NOMO-1 (cell line): ENCODE data around the gene ZNF438.
"Not testable (repeated sequence)": the region's sequence is repeated elsewhere in the genome, so short reads cannot be mapped to it uniquely, and the experiment has no call there.

Source experiments
- DNase-seq, 2 experiments: peaks; one replicate each; lab custom pipeline; 2025; ENCODE audit not compliant: unreplicated experiment in 2 of 2; lab: John Stamatoyannopoulos, UW

ZNF438 gene

DNA sequence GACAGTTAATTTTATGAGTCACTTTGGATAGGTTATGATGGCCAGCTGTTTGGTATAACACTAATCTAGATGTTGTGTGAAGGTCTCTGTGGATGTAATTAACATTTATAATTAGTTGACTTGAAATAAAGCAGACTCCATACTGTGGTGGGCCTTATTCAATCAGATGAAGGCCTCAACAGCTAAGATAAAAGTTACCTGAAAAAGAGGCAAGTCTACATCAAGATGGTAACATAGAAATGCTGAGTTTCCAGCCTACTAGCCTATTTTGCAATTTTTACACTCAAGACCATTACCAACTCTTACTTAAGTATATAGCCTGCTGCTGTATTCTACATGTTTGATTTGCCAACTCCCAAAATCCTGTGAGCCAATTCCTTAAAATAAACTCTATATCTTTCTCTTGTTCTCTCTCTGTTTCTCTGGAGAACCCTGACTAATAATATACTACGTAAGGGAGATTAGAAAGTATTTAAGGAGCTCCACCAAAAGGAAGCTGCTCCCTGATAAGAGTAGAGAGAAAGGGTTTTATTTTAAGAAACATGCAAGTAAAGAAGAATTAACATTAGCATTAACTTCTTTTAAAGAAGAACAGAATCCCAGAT is 42.7 kb downstream of the ZNF438 start:
- no peak for DNase-seq

DNA sequence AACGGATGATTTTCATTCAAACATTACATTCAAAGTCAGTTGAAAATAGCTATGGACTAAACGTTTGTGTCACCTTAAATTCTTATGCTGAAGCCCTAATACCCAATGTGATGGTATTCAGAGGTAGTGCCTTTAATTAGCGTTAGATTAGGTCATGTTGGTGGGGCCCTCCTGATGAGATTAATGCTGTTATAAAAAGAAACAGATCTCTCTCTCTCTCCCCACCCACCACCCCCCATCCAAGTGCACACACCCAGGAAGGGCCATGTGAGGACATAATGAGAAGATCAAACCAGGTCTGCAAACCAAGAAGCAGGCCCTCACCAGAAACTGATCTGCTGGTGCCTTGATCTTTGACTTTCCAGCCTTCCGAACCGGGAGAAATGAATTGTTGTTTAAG is 44.2 kb downstream of the ZNF438 start:
- no peak for DNase-seq

- DNase-seq = peak in 1 of 2 experiments; percentile 37
These were observed 45.6 kb downstream of the ZNF438 start for GRCh38 chr10:30986053-30986555.

DNA sequence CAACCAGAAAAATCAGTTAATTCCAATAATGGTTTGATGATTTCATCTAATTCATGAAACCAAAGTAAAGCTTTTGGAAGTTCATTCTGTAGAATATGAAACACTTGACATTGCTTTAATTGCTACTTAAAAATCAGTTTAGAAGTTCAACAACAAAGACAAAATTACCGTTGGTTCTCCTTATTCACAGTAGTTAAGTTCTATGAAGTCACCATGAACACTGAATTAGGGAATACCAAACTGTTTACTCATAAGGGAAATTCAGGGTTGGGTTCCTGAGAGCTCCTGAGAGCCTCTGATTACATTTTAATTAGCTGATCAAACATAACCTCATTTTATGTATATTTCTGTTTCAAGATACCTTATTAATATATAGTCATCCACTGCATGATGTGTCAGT is 46.2 kb downstream of the ZNF438 start:
- DNase-seq = no peak

GRCh38 chr10:30984563-30985328 is 46.9 kb downstream of the ZNF438 start:
- DNase-seq = peak in 1 of 2 experiments; percentile 44

GRCh38 chr10:30983209-30983608 is 48.5 kb downstream of the ZNF438 start:
- DNase-seq = not testable (repeated sequence)

- no peak for DNase-seq
These were observed 50.6 kb downstream of the ZNF438 start for GRCh38 chr10:30980951-30981616.

DNA sequence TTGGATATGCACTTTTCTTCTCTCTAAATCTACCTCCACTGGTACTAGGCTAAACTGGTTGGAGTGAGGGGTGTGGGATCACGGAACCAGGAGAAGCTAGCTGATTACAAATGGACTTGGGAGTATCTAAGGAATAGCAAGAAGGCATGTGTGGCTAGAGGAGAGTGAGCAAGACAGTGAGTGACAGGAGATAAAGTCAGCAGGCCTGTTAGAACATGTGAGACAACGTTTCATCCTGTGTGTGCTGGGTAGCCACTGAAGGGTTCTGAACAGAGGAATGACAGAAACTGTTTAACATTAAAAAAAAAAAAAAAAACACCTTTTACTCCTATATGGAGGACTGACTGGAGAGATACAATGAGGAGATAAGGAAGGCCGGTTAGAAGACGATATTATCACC is 51.7 kb downstream of the ZNF438 start:
- no peak for DNase-seq

DNA sequence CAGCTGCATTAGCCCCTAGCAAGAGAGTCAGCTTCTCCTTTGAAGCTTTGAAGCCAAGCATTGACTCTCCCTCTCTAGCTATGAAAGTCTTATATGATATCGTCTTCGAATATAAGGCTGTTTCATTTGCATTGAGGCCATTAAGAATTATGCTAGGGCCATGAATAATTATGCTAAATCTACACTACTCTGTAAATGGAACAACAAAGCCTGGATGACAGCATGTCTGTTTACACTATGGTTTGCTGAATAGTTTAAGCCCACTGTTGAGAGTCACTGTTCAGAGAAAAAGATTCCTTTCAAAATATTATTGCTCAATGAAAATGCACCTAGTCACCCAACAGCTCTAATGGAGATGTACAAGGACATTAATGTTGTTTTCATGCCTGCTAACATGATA is 52.8 kb downstream of the ZNF438 start:
- DNase-seq = no peak

- no peak for DNase-seq
These were observed 54.3 kb downstream of the ZNF438 start for GRCh38 chr10:30977385-30977784.

- DNase-seq = no peak
These were observed 56.8 kb downstream of the ZNF438 start for GRCh38 chr10:30974773-30975415.

DNA sequence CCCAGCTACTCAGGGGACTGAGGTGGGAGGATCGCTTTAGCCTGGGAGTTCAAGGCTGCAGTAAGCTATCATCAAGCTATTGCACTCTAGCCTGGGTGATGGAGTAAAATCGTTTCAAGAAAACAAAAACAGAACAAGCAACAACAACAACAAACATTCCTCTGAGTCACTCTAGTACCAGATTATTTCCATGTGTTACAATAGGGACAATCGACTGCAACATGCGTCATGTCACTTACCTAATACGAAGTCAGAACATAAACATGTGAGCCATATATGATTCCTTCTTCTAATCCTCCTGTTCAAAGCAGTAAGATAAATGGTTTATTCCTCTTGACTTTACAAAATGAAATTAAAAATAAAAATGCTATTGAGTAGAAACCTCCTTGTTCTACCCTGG is 57.3 kb downstream of the ZNF438 start:
- no peak for DNase-seq

GRCh38 chr10:30973737-30974136 is 57.9 kb downstream of the ZNF438 start:
- no peak for DNase-seq

DNA sequence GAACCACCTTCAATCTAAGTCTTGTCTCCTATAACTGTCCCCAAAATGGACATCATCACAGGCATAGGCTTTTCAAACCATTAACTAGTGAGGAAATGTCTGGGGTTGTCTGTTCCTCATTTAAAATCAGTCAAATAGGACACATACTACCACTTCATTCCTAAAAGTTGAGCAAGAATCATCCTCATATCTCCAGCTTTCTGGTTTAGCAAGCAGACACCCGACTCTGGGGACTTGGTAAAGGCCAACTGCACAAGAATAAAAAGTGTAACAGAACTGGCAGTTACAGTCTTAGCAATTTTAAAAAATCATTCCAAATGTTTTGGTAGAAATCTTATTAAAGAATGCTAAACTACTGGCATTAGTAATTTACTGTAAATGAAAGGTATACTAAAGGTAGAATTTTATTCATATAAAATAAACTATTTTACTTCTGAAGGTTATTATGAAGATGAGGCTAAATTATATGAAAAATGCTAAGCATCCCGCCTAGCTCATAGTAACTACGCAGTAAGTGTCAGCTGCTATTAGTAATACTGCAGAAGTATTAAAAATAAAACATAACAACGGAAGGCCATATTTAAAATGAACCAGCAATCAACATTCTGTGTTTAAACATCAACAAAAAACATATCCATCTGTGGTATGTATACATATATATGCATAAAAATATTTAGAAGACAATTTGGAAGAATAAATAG is 60.8 kb downstream of the ZNF438 start:
- no peak for DNase-seq

DNA sequence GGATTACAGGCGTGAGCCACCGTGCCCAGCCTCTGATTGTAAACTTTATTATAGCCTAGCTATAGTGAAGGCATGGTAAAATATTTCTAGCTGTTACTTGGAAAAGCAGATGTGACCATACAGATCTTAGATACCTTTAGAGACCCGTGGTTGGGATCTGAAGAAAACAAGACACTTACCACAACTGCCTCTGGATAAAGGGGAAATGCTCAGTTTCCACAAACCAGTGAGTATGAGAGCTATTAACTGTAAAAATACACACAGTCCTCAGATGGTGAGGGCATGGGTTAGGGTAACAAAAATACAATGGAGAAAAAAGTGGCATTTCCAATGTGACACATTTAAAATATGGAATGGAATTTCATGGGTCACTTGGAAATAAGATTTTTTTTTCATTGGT is 63.0 kb downstream of the ZNF438 start:
- peak in 1 of 2 experiments; percentile 16 for DNase-seq

GRCh38 chr10:30967650-30968410 is 63.8 kb downstream of the ZNF438 start:
- DNase-seq = no peak

- DNase-seq = peak in 1 of 2 experiments; percentile 38
These were observed 67.4 kb downstream of the ZNF438 start for GRCh38 chr10:30963992-30964930.

DNA sequence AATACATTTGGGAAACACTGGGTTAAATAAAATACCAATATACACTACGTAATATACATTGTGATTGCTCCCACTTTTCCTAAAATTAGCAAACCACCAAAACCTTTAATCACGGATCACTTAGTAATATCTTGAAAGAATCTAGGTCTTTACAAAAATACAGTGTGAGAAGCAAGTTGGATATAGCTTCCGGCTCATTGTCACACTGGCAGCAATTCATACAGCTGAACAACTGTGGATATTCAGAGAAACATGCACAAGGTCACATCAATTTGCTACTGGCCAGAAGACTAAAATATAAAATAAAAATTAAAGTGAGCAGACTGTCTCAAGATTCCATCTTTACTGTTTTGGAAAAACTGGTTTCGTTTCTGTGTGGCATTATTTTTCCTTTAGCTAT is 69.1 kb downstream of the ZNF438 start:
- DNase-seq = no peak

DNA sequence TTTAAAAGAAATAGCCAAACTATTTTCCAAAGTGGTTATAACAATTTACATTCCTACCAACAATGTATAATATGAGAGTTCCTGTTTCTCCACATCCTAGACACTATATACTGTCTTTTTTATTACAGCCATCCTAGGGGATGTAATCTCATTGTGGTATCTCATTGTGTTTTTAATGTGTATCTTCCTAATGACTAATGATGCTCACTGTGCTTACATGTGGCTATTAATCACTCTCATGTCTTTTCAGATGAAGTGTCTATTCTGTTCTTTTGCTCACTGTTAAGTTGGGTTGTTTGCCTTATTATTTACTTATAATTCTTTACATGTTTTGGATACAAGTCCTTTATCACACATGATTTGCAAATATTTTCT is 71.8 kb downstream of the ZNF438 start:
- no peak for DNase-seq
